Caco-2 (cell line): ENCODE measurements around the gene TMEFF2. TPM values are rescaled to one million over a fixed set of nuclear protein-coding genes. Genes with fewer than 3 reads are reported as not detected.
"Not testable (repeated sequence)": the region's sequence is repeated elsewhere in the genome, so short reads cannot be mapped to it uniquely, and the experiment has no call there.

Source experiments
- BruUV-seq: library from RNA; stranded (reverse); fragments of 400-500 nt; replicated peaks from 2 replicates; lab custom pipeline; 2021; lab: Mats Ljungman, UMichigan
- CTCF ChIA-PET: fragments of 300-600 bp; sonication (Branson Sonifier 250); formaldehyde crosslinking; loops from one replicate; lab custom pipeline; 2022; ENCODE audit warnings: antibody characterized with exemption; lab: Charles Lee
- POLR2A ChIA-PET: fragments of 300-600 bp; sonication (Branson Sonifier 250); formaldehyde crosslinking; loops from one replicate; lab custom pipeline; 2022; ENCODE audit warnings: antibody characterized with exemption; lab: Charles Lee
- DNase-seq, 2 experiments: peaks; one replicate each; pipeline versions ENCODE4 v3.0.0 to v3.0.0-alpha.2; 2020 to 2022
- H3K27me3 ChIP-seq: replicated peaks from 2 replicates; pipeline ENCODE4 v1.6.0; 2011; ENCODE audit warnings: low read length; ENCODE audit not compliant: control insufficient read depth, insufficient read depth
- H3K36me3 ChIP-seq: 2 replicates; pipeline ENCODE4 v1.5.1; 2011; ENCODE audit warnings: low read length; ENCODE audit not compliant: control insufficient read depth, insufficient read depth
- H3K4me1 ChIP-seq: fragments of 250-450 bp; sonication (Bioruptor Pico); 2 replicates; pipeline ENCODE4 v1.5.1; 2020; ENCODE audit warnings: mild to moderate bottlenecking
- H3K4me3 ChIP-seq: 2 replicates; pipeline ENCODE4 v1.5.1; 2011; ENCODE audit warnings: low read depth, mild to moderate bottlenecking, control low read depth, low read length
- H3K9me3 ChIP-seq: fragments of 250-450 bp; sonication (Bioruptor Pico); 2 replicates; pipeline ENCODE4 v1.5.1; 2020; ENCODE audit warnings: mild to moderate bottlenecking, moderate library complexity
- H3K27ac Mint-ChIP-seq: one replicate; pipeline ENCODE4 v1.8.0; 2022; ENCODE audit warnings: mixed read lengths; ENCODE audit not compliant: unreplicated experiment
- H3K27me3 Mint-ChIP-seq: one replicate; pipeline ENCODE4 v1.8.0; 2022; ENCODE audit warnings: mixed read lengths; ENCODE audit not compliant: insufficient read depth, unreplicated experiment
- H3K36me3 Mint-ChIP-seq: one replicate; pipeline ENCODE4 v1.8.0; 2022; ENCODE audit warnings: mild to moderate bottlenecking, mixed read lengths; ENCODE audit not compliant: insufficient read depth, unreplicated experiment
- H3K4me1 Mint-ChIP-seq: one replicate; pipeline ENCODE4 v1.8.0; 2022; ENCODE audit warnings: low read depth, mixed read lengths; ENCODE audit not compliant: unreplicated experiment
- H3K4me3 Mint-ChIP-seq: one replicate; pipeline ENCODE4 v1.8.0; 2022; ENCODE audit warnings: mild to moderate bottlenecking, moderate library complexity, mixed read lengths; ENCODE audit not compliant: unreplicated experiment
- H3K9me3 Mint-ChIP-seq: one replicate; pipeline ENCODE4 v1.8.0; 2022; ENCODE audit warnings: mixed read lengths; ENCODE audit not compliant: unreplicated experiment
- CTCF ChIP-seq, 2 experiments: fragments of 200-600 bp in 1 of 2; IDR thresholded peaks; 1 replicate in 1 of 2; 2 replicates in 1 of 2; pipeline versions ENCODE4 v1.5.1 to v1.8.0; 2011 to 2022; ENCODE audit warnings: antibody characterized with exemption in 1 of 2, control low read depth in 1 of 2, inconsistent platforms in 1 of 2, low read depth in 1 of 2, low read length in 1 of 2, mild to moderate bottlenecking in 1 of 2, moderate library complexity in 1 of 2; ENCODE audit not compliant: insufficient read depth in 1 of 2, severe bottlenecking in 1 of 2, unreplicated experiment in 1 of 2
- intact Hi-C: fragments of 100-400 bp; cut with micrococcal nuclease; formaldehyde crosslinking; loops from one replicate; pipeline ENCODE4 v1.10.0; 2022; ENCODE audit not compliant: unreplicated experiment
- total RNA-seq: library from RNA; stranded (reverse); gene quantifications from 2 replicates; pipeline ENCODE4 v1.2.3, GENCODE V29; 2022

Gene TMEFF2
- total RNA-seq, 1 experiment from 2014 or later: not detected

GRCh38 chr2:192137451-192137850 lies 57.3 kb downstream of the TMEFF2 start:
- no peaks in the 10 kb centered on the region for H3K36me3 ChIP-seq
- no peaks in the 10 kb centered on the region for H3K27me3 ChIP-seq
- no TSS peak for BruUV-seq
- no peaks in the 10 kb centered on the region for H3K4me1 Mint-ChIP-seq
- no peak for TF ChIP-seq CTCF (IDR thresholded peaks at IDR 0.05; ENCODE audit: insufficient read depth in 1 of 2, low read depth in 1 of 2, low read length in 1 of 2, severe bottlenecking in 1 of 2, unreplicated experiment in 1 of 2)
- H3K27me3 Mint-ChIP-seq: peaks cover 3% of the 10 kb centered on the region
- POLR2A ChIA-PET: no interaction called here
- CTCF ChIA-PET: no interaction called here
- DNase-seq: no peak
- H3K9me3 ChIP-seq: no peaks in the 10 kb centered on the region
- H3K4me3 ChIP-seq: no peak overlapping the region
- H3K4me1 ChIP-seq: no peaks in the 10 kb centered on the region
- no peak overlapping the region for H3K4me3 Mint-ChIP-seq
- no peak overlapping the region for H3K27ac Mint-ChIP-seq
- H3K36me3 Mint-ChIP-seq: no peaks in the 10 kb centered on the region
- intact Hi-C loops: no loop called here
- no peaks in the 10 kb centered on the region for H3K9me3 Mint-ChIP-seq

GRCh38 chr2:192132604-192133003 lies 62.1 kb downstream of the TMEFF2 start:
- CTCF ChIA-PET, DNase-seq, H3K27me3 ChIP-seq, intact Hi-C loops, H3K9me3 Mint-ChIP-seq, H3K36me3 Mint-ChIP-seq, POLR2A ChIA-PET, H3K36me3 ChIP-seq, H3K4me1 Mint-ChIP-seq, BruUV-seq, H3K4me3 ChIP-seq, H3K27ac Mint-ChIP-seq, H3K4me1 ChIP-seq, H3K27me3 Mint-ChIP-seq, H3K4me3 Mint-ChIP-seq, H3K9me3 ChIP-seq: not testable (repeated sequence)

GRCh38 chr2:192130312-192130711 lies 64.4 kb downstream of the TMEFF2 start:
- H3K4me1 ChIP-seq, H3K4me1 Mint-ChIP-seq, POLR2A ChIA-PET, H3K4me3 Mint-ChIP-seq, intact Hi-C loops, H3K36me3 ChIP-seq, H3K27me3 Mint-ChIP-seq, DNase-seq, H3K27ac Mint-ChIP-seq, H3K9me3 Mint-ChIP-seq, H3K36me3 Mint-ChIP-seq, CTCF ChIA-PET, H3K27me3 ChIP-seq, H3K9me3 ChIP-seq, H3K4me3 ChIP-seq, BruUV-seq: not testable (repeated sequence)

- ChIA-PET POLR2A (no interaction called here), CTCF (no interaction called here)
- intact Hi-C loops: no loop called here
- no peak for DNase-seq
- no peak for TF ChIP-seq CTCF (IDR thresholded peaks at IDR 0.05; ENCODE audit: insufficient read depth in 1 of 2, low read depth in 1 of 2, low read length in 1 of 2, severe bottlenecking in 1 of 2, unreplicated experiment in 1 of 2)
- Mint-ChIP-seq H3K4me3 (no peak overlapping the region), H3K4me1 (no peaks in the 10 kb centered on the region), H3K9me3 (no peaks in the 10 kb centered on the region), H3K36me3 (no peaks in the 10 kb centered on the region), H3K27ac (no peak overlapping the region), H3K27me3 (peaks cover 10% of the 10 kb centered on the region)
- no peak overlapping the region for H3K4me3 ChIP-seq
- no peaks in the 10 kb centered on the region for H3K27me3 ChIP-seq
- no peaks in the 10 kb centered on the region for H3K36me3 ChIP-seq
- no TSS peak for BruUV-seq
- H3K4me1 ChIP-seq: no peaks in the 10 kb centered on the region
- no peaks in the 10 kb centered on the region for H3K9me3 ChIP-seq
Measured at GRCh38 chr2:192128655-192129054, 66.1 kb downstream of the TMEFF2 start.
